HEK293T (cell line): Measurements from ENCODE around the gene ARHGAP30.

Experiments
- NFRKB ChIP-seq: fragments of 450-650 bp; IDR thresholded peaks from 2 replicates; pipeline ENCODE4 v1.6.1; 2016; ENCODE audit warnings: mild to moderate bottlenecking, moderate library complexity
- ZNF384 ChIP-seq: fragments of 450-650 bp; IDR thresholded peaks from 2 replicates; pipeline ENCODE4 v1.6.1; 2016

- TF ChIP-seq ZNF384 = no peak
- TF ChIP-seq NFRKB = no peak
These were observed 30.9 kb upstream of the ARHGAP30 start for GRCh38 chr1:161100556-161100955.
